ENCODE measurements around the gene DBET.
"Not testable (repeated sequence)": the region's sequence is repeated elsewhere in the genome, so short reads cannot be mapped to it uniquely, and the experiment has no call there.

- not testable (repeated sequence) for TF ChIP-seq POLR2A, CTCF (IDR thresholded peaks at IDR 0.05)
Observed at GRCh38 chr4:190049378-190050239, 14.7 kb upstream of the DBET start.

Measured in gastroesophageal sphincter (tissue), 3 donors.